ENCODE measurements around the gene LGI4. TPM values are rescaled to one million over a fixed set of nuclear protein-coding genes. Genes with fewer than 3 reads are reported as not detected.

Gene LGI4
- total RNA-seq: 0.27 TPM in 2 replicates

DNA sequence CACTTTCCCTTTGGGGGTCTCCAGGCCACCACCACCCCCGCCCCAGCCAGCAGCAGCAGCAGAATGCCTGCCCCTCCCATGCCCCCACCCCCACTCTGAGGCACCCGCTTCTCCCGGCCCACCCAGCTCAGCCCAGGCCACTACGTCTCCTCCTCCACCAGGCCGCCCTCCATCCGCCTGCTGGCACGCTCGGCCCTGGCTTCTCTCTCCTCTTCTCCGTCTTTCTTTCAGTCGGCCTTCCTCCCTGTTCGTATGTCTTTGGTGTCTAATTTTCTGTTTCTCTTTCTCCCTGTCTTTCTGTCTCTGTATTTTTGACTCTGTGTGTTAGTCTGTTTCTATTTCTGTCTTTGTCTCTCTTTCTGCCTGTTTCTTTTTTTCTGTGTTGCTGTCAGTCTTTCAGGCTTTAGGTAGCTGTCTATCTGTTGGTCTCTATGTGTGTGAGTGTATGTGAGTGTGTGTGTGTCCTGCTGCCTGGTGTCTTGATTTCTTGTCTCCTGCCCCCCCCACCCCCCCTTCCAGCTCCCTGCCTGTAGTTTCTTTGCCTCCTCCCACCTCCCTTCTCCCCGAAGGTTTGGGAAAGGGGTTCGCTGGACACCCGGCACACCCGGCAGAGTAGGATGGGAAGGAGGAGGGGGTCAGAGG, at the start of gene LGI4:
Gene LGI4 (minus strand): TSS at position 459 of the 642 bp plus-strand sequence. CDS start 379 bp downstream, at position 80.
- intact Hi-C loops (cut with micrococcal nuclease): loop anchor here (1.0 to 2.0 kb wide), 2 partner anchors 20 to 67 kb away; partner anchors contain the start of gene FXYD3

DNA sequence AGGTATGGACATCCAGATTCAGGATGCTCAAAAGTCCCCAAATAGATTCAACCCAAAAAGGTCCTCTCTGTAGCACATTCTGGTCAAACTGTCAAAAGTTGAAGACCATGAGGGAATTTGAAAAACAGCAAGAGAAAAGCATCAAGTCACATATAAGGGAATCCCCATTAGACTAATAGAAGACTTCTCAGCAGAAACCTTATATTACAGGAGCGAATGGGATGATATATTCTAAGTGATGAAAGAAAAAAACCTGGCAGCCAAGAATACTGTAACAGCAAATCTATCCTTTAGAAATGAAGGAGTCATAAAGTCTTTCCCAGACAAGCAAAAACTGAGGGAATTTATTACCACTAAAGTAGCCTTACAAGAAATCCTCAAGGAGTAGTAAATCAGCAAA, 49.4 kb upstream of the LGI4 start:
- intact Hi-C loops (cut with micrococcal nuclease): no loop called here

GRCh38 chr19:35181387-35181786, 46.5 kb upstream of the LGI4 start:
- intact Hi-C loops (cut with micrococcal nuclease): no loop called here

- intact Hi-C loops (cut with micrococcal nuclease): no loop called here
These were observed 45.0 kb upstream of the LGI4 start for GRCh38 chr19:35179830-35180229.

GRCh38 chr19:35178701-35179100, 43.8 kb upstream of the LGI4 start:
- intact Hi-C loops (cut with micrococcal nuclease): no loop called here

DNA sequence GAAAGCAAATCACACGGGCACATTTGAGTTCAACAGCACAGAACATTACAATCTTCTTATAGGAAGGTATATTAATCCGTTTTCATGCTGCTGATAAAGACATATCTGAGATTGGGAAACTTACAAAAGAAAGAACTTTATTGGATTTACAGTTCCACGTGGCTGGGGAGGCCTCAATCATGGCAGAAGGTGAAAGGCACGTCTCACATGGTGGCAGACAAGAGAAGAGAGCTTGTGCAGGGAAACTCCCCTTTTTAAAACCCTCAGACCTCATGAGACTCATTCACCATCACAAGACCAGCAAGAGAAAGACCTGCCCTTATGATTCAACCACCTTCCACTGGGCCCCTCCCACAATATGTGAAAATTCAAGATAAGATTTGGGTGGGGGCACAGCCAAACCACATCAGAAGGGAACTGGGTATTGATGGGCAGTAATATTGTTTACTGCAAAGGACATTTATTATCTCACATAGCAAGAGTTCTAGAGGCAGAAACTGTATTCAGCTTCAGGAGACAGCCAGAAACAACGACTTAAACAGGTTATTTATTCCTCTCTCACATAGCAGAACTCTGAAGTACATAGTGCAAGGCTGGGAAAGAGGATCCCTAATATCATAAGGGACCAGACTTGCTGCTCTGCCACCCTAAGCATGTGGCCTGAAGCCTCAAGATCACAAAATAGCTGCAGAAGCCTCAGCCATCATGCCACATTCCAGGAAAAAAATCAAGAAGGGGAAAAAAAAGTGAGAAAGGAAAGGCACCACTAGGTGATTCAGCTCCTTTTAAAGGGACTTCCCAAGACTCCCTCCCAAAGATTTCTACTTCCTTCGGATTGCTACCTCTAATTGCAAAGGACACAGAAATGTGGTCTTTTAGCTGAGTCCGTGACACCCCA, 42.8 kb upstream of the LGI4 start:
- intact Hi-C loops (cut with micrococcal nuclease): no loop called here

DNA sequence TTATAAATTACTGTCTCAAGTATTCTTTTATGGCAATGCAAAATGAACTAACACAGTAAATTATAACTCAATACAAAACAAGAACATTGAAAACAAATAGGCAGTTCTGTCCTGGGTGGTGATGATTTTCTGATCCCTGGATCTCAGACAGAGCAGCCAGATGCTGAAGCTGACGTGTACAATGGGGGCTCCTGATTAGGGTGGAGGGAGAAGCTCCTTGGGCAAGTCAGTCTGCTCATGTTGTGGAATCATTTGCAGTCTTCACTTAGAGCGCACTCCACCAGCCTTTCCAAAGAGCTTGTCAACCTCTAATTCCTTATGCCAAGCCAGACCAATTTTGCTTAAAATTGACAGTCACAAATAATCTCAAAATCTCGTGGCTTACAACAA, 41.3 kb upstream of the LGI4 start:
- intact Hi-C loops (cut with micrococcal nuclease): no loop called here

- intact Hi-C loops (cut with micrococcal nuclease): no loop called here
These were observed 39.4 kb upstream of the LGI4 start for GRCh38 chr19:35174226-35174625.

- intact Hi-C loops (cut with micrococcal nuclease): no loop called here
These were observed 36.9 kb upstream of the LGI4 start for GRCh38 chr19:35171730-35172129.

DNA sequence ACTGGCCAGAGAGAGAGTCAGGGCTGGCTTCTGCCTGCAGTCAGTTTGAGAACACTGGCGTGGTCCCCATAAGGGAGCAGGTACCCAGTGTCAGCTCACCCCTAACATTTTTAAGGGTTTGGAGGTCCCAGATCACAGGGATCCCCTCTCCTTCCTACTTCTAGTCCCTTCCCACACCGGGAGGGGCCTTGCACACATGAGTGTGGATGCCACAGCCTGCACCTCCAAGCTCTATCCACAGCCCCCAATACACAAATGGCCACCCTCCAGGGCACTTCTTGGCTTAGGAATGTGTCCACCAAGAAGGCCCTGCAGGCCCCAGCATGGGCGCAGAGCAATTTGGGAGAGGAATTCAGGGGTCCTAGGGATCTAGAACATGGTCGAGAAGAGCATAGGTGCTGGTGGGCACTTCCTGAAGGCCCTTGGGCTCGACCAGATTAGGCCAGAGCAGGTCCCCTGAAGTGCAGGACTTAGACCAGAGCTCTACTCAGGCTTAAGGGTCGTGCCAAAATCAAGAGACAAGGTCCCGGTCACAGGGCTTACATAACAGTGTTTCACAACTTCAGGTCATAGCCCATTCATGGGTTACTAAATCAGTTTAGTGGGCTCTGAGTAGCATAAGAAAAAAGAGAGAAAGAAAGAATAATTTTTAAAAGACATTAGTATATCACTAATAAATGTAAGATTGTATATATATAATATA, 35.7 kb upstream of the LGI4 start:
- intact Hi-C loops (cut with micrococcal nuclease): no loop called here

DNA sequence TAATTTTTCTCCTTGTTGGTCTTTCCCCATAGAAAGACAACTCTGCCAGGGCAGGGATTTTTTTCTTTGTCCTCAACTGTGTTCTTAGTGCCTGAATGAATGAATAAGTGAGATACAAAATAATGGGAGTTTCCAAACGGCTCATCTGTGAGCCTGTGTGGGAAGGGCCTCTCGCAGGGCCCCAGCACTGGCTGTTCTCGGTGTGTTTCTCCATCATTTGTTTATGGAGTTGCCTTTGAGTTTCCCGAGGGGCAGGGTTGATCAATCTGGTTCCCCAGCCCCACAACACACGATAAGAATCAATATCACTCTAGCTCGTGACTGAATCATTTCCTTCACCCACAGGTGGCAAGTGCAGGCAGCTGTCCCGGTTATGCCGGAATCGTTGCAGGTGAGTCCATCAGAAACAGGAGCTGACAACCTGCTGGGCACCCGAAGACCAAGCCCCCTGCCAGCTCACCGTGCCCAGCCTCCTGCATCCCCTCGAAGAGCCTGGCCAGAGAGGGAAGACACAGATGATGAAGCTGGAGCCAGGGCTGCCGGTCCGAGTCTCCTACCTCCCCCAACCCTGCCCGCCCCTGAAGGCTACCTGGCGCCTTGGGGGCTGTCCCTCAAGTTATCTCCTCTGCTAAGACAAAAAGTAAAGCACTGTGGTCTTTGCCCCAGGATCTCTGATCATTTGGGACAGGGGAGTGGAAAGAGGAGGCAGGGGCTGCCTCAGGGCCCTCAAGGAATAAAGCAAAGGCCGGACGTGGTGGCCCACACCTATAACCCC, 34.5 kb upstream of the LGI4 start:
- intact Hi-C loops (cut with micrococcal nuclease): no loop called here

DNA sequence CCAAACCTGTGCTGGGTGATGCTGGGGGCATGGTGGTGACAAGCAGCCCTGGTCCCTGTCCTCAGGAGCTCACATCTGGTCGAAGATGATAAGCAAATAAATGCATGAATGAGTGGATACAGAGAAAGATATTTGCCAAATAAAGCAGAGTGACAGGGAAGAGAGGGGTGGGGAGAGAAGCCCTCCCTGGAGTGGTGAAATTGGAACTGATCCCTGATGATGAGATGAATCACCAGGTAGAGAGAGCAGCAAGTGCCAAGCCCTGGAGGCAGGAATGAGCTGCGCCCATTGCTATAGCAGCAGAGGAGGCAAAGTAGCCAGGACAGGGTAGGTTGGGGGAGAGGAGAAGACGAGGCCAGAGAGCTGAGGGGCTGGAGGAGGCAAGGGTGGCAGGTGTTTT, 33.3 kb upstream of the LGI4 start:
- intact Hi-C loops (cut with micrococcal nuclease): no loop called here

GRCh38 chr19:35167251-35168119, 32.6 kb upstream of the LGI4 start:
- intact Hi-C loops (cut with micrococcal nuclease): loop anchor here (2.0 kb wide), 1 partner anchor 45 kb away; no protein-coding TSS in a partner anchor

GRCh38 chr19:35166100-35167063, 31.5 kb upstream of the LGI4 start:
- intact Hi-C loops (cut with micrococcal nuclease): loop anchor here (2.0 kb wide), 1 partner anchor 46 kb away; no protein-coding TSS in a partner anchor

DNA sequence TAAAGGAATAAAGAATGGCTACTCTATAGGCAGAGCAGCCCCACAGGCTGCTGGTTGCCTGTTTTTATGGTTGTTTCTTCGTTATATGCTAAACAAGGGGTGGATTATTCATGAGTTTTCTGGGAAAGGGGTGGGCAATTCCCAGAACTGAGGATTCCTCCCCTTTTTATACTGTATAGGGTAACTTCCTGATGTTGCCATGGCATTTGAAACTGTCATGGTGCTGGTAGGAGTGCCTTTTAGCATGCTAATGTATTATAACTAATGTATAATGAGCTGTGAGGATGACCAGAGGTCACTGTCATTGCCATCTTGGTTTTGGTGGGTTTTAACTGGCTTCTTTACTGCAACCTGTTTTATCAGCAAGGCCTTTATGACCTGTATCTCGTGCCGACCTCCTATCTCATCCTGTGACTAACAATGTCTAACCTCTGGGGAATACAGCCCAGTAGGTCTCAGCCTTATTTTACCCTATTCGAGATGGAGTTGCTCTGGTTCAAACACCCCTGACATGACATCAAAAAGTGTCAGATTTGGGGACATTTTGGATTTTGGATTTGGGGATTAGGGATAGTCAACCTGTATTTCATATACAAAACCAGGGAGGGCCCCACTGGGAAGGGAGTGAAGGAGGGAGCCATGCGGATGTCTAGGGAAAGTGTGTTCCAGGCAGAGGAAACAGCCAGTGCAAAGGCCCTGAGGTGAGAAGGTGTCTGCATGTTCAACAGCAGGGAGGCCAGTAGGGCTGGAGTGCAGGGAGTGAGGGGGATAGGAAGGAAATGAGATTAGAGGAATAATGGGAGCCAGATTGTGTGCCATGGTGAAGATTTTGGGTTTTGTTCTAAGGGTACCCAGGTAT, 30.6 kb upstream of the LGI4 start:
- intact Hi-C loops (cut with micrococcal nuclease): loop anchor here (2.0 kb wide), 1 partner anchor 47 kb away; no protein-coding TSS in a partner anchor

DNA sequence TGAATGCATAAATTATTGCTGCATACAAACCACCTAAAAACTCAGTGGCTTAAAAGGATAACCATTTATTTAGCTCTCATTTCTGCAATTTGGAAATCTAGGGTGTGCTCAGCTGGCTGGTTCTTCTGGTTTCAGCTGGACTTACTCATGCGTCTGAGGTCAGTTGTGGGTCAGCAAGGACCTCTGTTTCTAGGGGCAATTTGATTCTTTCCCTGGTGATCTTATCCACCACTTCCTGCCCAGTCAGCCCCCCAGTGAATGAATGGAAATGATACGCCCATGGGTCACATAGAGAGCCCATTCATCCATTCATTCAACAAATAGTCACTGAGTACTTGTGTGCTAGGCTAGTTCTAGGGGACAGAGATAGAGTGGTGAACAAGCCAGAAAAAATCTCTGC, 29.6 kb upstream of the LGI4 start:
- intact Hi-C loops (cut with micrococcal nuclease): no loop called here

GRCh38 chr19:35162471-35163326, 27.8 kb upstream of the LGI4 start:
- intact Hi-C loops (cut with micrococcal nuclease): no loop called here
